B cell (primary cell): ENCODE results near the gene UBA3. TPM values are rescaled to one million over a fixed set of nuclear protein-coding genes. Genes with fewer than 3 reads are reported as not detected.

ENCODE experiments used
- ATAC-seq: fragments of 200-7000 bp; cut with Tn5 transposase; one replicate; pipeline ENCODE4 v1.10.0; 2021; ENCODE audit warnings: low read depth, mild to moderate bottlenecking, moderate number of reproducible peaks, moderate library complexity
- CTCF ChIA-PET: fragments of 350-600 bp; sonication (Branson Sonifier 250); formaldehyde crosslinking; loops from one replicate; lab custom pipeline; 2021; ENCODE audit warnings: antibody characterized with exemption, inconsistent platforms; lab: Charles Lee
- POLR2A ChIA-PET: fragments of 350-600 bp; sonication (Branson Sonifier 250); formaldehyde crosslinking; loops from one replicate; lab custom pipeline; 2021; ENCODE audit warnings: antibody characterized with exemption; lab: Charles Lee
- DNase-seq: peaks from one replicate; pipeline ENCODE4 v3.0.0; 2013
- H2AFZ ChIP-seq: 2 replicates; pipeline ENCODE4 v1.6.1; 2012; ENCODE audit warnings: mild to moderate bottlenecking, low read depth, low read length; ENCODE audit not compliant: insufficient read depth, poor library complexity, severe bottlenecking
- H3K27ac ChIP-seq, 2 donors: 1 replicate in 1 of 2; 2 replicates in 1 of 2; pipeline ENCODE4 v1.5.1; 2012 to 2013; ENCODE audit warnings: low read length in 2 of 2, mild to moderate bottlenecking in 2 of 2, moderate library complexity in 1 of 2
- H3K27me3 ChIP-seq, 4 experiments: fragments of 200-600 bp in 1 of 4; sonication (generic) in 1 of 4; replicated peaks in 1 of 4; 1 replicate in 2 of 4; 2 replicates in 2 of 4; pipeline versions ENCODE4 v1.6.1 to v1.7.0; 2013 to 2016; ENCODE audit warnings: low read length in 3 of 4, mild to moderate bottlenecking in 2 of 4, mixed read lengths in 1 of 4, moderate library complexity in 1 of 4; ENCODE audit not compliant: insufficient read depth in 4 of 4, control insufficient read depth in 3 of 4; ENCODE audit errors: control extremely low read depth in 1 of 4
- H3K36me3 ChIP-seq, 2 experiments: replicated peaks in 1 of 2; 1 replicate in 1 of 2; 2 replicates in 1 of 2; pipeline versions ENCODE4 v1.6.1 to v1.7.1; 2013; ENCODE audit warnings: low read length in 1 of 2; ENCODE audit not compliant: insufficient read depth in 2 of 2, control insufficient read depth in 1 of 2; ENCODE audit errors: control extremely low read depth in 1 of 2, extremely low read depth in 1 of 2
- H3K4me1 ChIP-seq, 2 donors: fragments of 200-600 bp in 1 of 2; sonication (generic) in 1 of 2; 1 replicate in 1 of 2; 2 replicates in 1 of 2; pipeline versions ENCODE4 v1.5.1 to v1.6.1; 2013 to 2017; ENCODE audit warnings: low read length in 2 of 2; ENCODE audit not compliant: control insufficient read depth in 2 of 2, insufficient read depth in 2 of 2
- H3K4me2 ChIP-seq: replicated peaks from 2 replicates; pipeline ENCODE3; 2012; ENCODE audit warnings: mild to moderate bottlenecking, low read depth, low read length; ENCODE audit not compliant: poor library complexity, severe bottlenecking
- H3K4me3 ChIP-seq, 5 experiments: fragments of 200-600 bp in 1 of 5; sonication (generic) in 1 of 5; 1 replicate in 3 of 5; 2 replicates in 2 of 5; pipeline versions ENCODE4 v1.5.1 to v1.7.0; 2011 to 2016; ENCODE audit warnings: low read length in 4 of 5, mild to moderate bottlenecking in 4 of 5, low read depth in 2 of 5, control low read depth in 1 of 5, moderate library complexity in 1 of 5; ENCODE audit not compliant: insufficient read depth in 1 of 5; ENCODE audit errors: control extremely low read depth in 1 of 5, extremely low read depth in 1 of 5
- H3K79me2 ChIP-seq: fragments of 200-600 bp; sonication (generic); one replicate; pipeline ENCODE4 v1.6.0; 2016; ENCODE audit warnings: low read length; ENCODE audit not compliant: control insufficient read depth, insufficient read depth
- H3K9ac ChIP-seq: fragments of 200-600 bp; sonication (generic); 2 replicates; pipeline ENCODE4 v1.6.1; 2017; ENCODE audit warnings: mild to moderate bottlenecking, low read length, moderate library complexity
- H3K9me3 ChIP-seq, 3 donors: one replicate each; pipeline versions ENCODE4 v1.6.1 to v1.7.1; 2013; ENCODE audit warnings: low read length in 2 of 3; ENCODE audit not compliant: control insufficient read depth in 2 of 3, insufficient read depth in 1 of 3; ENCODE audit errors: control extremely low read depth in 1 of 3
- H4K20me1 ChIP-seq: 2 replicates; pipeline ENCODE4 v1.6.0; 2012; ENCODE audit warnings: mild to moderate bottlenecking, low read length; ENCODE audit not compliant: insufficient read depth, control insufficient read depth, poor library complexity, severe bottlenecking
- H3K27ac Mint-ChIP-seq: one replicate; pipeline ENCODE4 v1.8.0; 2021; ENCODE audit warnings: mixed read lengths
- H3K27me3 Mint-ChIP-seq: one replicate; pipeline ENCODE4 v1.8.0; 2021; ENCODE audit warnings: mixed read lengths
- H3K4me1 Mint-ChIP-seq: one replicate; pipeline ENCODE4 v1.8.0; 2021; ENCODE audit warnings: mixed read lengths
- H3K4me3 Mint-ChIP-seq: one replicate; pipeline ENCODE4 v1.8.0; 2021; ENCODE audit warnings: mixed read lengths
- H3K9me3 Mint-ChIP-seq: one replicate; pipeline ENCODE4 v1.8.0; 2022; ENCODE audit warnings: mixed read lengths; ENCODE audit not compliant: insufficient read depth
- CTCF ChIP-seq: fragments of 200-600 bp; IDR thresholded peaks from one replicate; pipeline ENCODE4 v1.8.0; 2022; ENCODE audit warnings: antibody characterized with exemption, mild to moderate bottlenecking
- EZH2 ChIP-seq: IDR thresholded peaks from 2 replicates; pipeline ENCODE4 v1.6.1; 2012; ENCODE audit warnings: borderline replicate concordance, low read depth, mild to moderate bottlenecking, moderate library complexity, low read length; ENCODE audit not compliant: insufficient read depth, poor library complexity, severe bottlenecking
- WGBS: methylation state at CpG from one replicate; pipeline ENCODE4 v1.1.5; 2013; ENCODE audit warnings: missing lambda C conversion rate; ENCODE audit not compliant: insufficient coverage; 5-methylcytosine and 5-hydroxymethylcytosine counted together
- intact Hi-C: fragments of 100-400 bp; cut with micrococcal nuclease; formaldehyde crosslinking; loops from one replicate; pipeline ENCODE4 v1.10.0; 2022
- polyA plus RNA-seq: library from polyadenylated mRNA; depleted of rRNA; stranded (reverse); fragments of >200 nt; gene quantifications from 2 replicates; pipeline ENCODE4 v1.2.3, GENCODE V29; 2012
- total RNA-seq, 2 donors: library from RNA; stranded (reverse); fragments of 120-200 nt in 1 of 2; gene quantifications; 1 replicate in 1 of 2; 2 replicates in 1 of 2; pipeline versions ENCODE4 v1.2.3 to v1.2.4, GENCODE V29; 2013 to 2022

UBA3 gene
- total and polyA plus RNA-seq, 2 donors (not counting 1 experiment from before 2014, with no cell fraction given) = 42.2 to 99.8 TPM

- peak overlapping the region; percentile 75 for H3K4me3 Mint-ChIP-seq
- no peaks in the 10 kb centered on the region for H3K9me3 Mint-ChIP-seq
- peaks cover 64% of the 10 kb centered on the region for H3K79me2 ChIP-seq
- H3K4me1 Mint-ChIP-seq = peaks cover 68% of the 10 kb centered on the region
- ATAC-seq = no peak
- H2AFZ ChIP-seq = peak overlapping the region; percentile 46
- H3K9ac ChIP-seq = peak overlapping the region; percentile 14
- H3K27me3 Mint-ChIP-seq = no peaks in the 10 kb centered on the region
- H3K4me2 ChIP-seq = peak overlapping the region; percentile 87
- peak; percentile 34 for DNase-seq
- peaks cover 10% of the 10 kb centered on the region for H4K20me1 ChIP-seq
- no peaks in the 10 kb centered on the region for H3K36me3 ChIP-seq
- 37% methylated on average over 4 of the region's 5 CpGs for WGBS
- H3K27ac ChIP-seq = peak overlapping the region; percentile 87 to 95
- TF ChIP-seq EZH2 = no peak
- peak overlapping the region; percentile 92 for H3K27ac Mint-ChIP-seq
- peaks cover 53 to 58% of the 10 kb centered on the region in 2 donors for H3K4me1 ChIP-seq
- H3K9me3 ChIP-seq = no peaks in the 10 kb centered on the region
- intact Hi-C loops = loop anchor here (2.0 to 5.0 kb wide), 2 partner anchors 13 to 41 kb away; partner anchors contain the start of gene LMOD3
- peak overlapping the region in 1 of 5 experiments; percentile 88 for H3K4me3 ChIP-seq
- CTCF ChIA-PET = interaction anchor here (0.6 to 2.0 kb wide), 6 partner anchors 10 to 44 kb away, joined by 3 to 8 read pairs (median 5); partner anchors contain the start of gene TMF1
- no peaks in the 10 kb centered on the region for H3K27me3 ChIP-seq
- POLR2A ChIA-PET = interaction anchor here (0.7 to 1.2 kb wide), 3 partner anchors 16 to 29 kb away, joined by 3 to 5 read pairs (median 4); partner anchors contain the start of gene TMF1
Observed at GRCh38 chr3:69081583-69082262, 1.6 kb upstream of the UBA3 start.

GRCh38 chr3:69079269-69080159 is 651 bp downstream of the UBA3 start:
- Histone ChIP-seq H3K4me3 (peak overlapping the region; percentile 41 to 79 (median 67)), H3K9me3 (no peaks in the 10 kb centered on the region), H3K36me3 (peaks cover 0 to 11% of the 10 kb centered on the region in 2 experiments), H4K20me1 (peaks cover 10% of the 10 kb centered on the region), H3K4me2 (peak overlapping the region; percentile 87), H3K79me2 (peaks cover 65% of the 10 kb centered on the region), H3K4me1 (peaks cover 51 to 53% of the 10 kb centered on the region in 2 donors), H3K27me3 (no peaks in the 10 kb centered on the region), H3K27ac (peak overlapping the region in 1 of 2 donors; percentile 77), H2AFZ (peak overlapping the region; percentile 82), H3K9ac (peak overlapping the region; percentile 82)
- intact Hi-C loops = loop anchor here (1.0 to 5.0 kb wide), 4 partner anchors 15 to 66 kb away; partner anchors contain the start of genes EOGT, LMOD3 and TMF1
- Mint-ChIP-seq H3K4me1 (peaks cover 59% of the 10 kb centered on the region), H3K4me3 (peak overlapping the region; percentile 85), H3K27ac (peak overlapping the region; percentile 55), H3K9me3 (no peaks in the 10 kb centered on the region), H3K27me3 (no peaks in the 10 kb centered on the region)
- ATAC-seq (peak; percentile 2), DNase-seq (peak; percentile 44)
- ChIA-PET POLR2A (interaction anchor here (0.6 to 1.0 kb wide), 5 partner anchors 14 to 27 kb away, joined by 3 to 5 read pairs (median 3); partner anchors contain the start of gene TMF1), CTCF (interaction anchor here (1.6 kb wide), 1 partner anchor 19 kb away, joined by 3 read pairs; no protein-coding TSS in a partner anchor)
- 0% methylated on average over 16 of the region's 29 CpGs for WGBS
- TF ChIP-seq CTCF (no peak), EZH2 (no peak)
